ENCODE results near the gene PARD6G. TPM values are rescaled to one million over a fixed set of nuclear protein-coding genes. Genes with fewer than 3 reads are reported as not detected.
"Not testable (repeated sequence)": the region's sequence is repeated elsewhere in the genome, so short reads cannot be mapped to it uniquely, and the experiment has no call there.

The PARD6G gene
- total RNA-seq, 4 donors from 2014 or later: 0.40 to 3.3 (median 1.3) TPM

DNA sequence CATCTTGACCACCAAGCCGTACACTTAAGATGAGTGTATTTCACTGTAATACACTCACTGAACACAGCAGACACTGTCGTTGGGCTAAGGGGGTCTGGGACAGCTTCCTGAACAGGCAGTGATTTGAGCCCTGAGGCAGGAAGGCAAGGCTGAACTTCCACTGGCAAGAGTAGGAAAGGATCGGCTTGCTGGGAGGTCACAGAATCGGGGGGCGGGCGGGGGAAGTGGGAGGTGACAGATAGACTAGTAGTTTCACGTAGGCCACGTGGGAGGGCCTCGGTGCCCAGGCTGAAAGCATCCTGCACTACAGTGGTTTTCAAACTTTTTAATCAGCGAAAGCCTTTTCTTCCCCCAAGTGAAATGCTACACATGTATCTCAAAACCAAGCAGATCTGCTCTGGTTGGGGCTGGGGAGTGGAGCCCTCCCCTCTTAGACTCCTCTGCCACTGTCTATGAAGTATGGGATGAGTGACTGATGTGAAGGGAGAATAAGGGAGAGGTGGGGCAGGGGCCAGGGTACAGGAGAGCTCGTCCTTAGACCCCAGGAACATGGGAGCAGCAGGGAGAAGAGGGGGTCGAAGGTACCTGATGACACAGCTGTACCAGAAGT lies 8.6 kb downstream of the PARD6G start:
- in situ Hi-C loops (cut with MboI; ENCODE audit: low pct_ligation_motif_present in 1 of 4, low pct_unique_long_range_greater_than_20kb in 1 of 4, low sequenced_read_pairs in 3 of 4) (no loop called here), intact Hi-C loops (cut with DNase I; ENCODE audit: low total_unique reads) (no loop called here)
- DNase-seq: no peak
- 70 to 79% methylated on average over 7 to 12 of the region's 12 CpGs for WGBS, 2 donors (ENCODE audit: low coverage in 1 of 2)
- H3K4me1 ChIP-seq: no peaks in the 10 kb centered on the region
- H3K4me3 ChIP-seq: no peak overlapping the region
- no peak overlapping the region for H3K27ac ChIP-seq
- no peaks in the 10 kb centered on the region for H3K9me3 ChIP-seq
- no peaks in the 10 kb centered on the region for H3K36me3 ChIP-seq
- no peaks in the 10 kb centered on the region for H3K27me3 ChIP-seq
- TF ChIP-seq POLR2A (IDR thresholded peaks at IDR 0.05) (no peak), EP300 (IDR thresholded peaks at IDR 0.05; ENCODE audit: low read depth) (no peak), POLR2AphosphoS5 (IDR thresholded peaks at IDR 0.05) (no peak)
- TF ChIP-seq, protein P1, sequence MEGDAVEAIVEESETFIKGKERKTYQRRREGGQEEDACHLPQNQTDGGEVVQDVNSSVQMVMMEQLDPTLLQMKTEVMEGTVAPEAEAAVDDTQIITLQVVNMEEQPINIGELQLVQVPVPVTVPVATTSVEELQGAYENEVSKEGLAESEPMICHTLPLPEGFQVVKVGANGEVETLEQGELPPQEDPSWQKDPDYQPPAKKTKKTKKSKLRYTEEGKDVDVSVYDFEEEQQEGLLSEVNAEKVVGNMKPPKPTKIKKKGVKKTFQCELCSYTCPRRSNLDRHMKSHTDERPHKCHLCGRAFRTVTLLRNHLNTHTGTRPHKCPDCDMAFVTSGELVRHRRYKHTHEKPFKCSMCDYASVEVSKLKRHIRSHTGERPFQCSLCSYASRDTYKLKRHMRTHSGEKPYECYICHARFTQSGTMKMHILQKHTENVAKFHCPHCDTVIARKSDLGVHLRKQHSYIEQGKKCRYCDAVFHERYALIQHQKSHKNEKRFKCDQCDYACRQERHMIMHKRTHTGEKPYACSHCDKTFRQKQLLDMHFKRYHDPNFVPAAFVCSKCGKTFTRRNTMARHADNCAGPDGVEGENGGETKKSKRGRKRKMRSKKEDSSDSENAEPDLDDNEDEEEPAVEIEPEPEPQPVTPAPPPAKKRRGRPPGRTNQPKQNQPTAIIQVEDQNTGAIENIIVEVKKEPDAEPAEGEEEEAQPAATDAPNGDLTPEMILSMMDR (IDR thresholded peaks at IDR 0.05): no peak

DNA sequence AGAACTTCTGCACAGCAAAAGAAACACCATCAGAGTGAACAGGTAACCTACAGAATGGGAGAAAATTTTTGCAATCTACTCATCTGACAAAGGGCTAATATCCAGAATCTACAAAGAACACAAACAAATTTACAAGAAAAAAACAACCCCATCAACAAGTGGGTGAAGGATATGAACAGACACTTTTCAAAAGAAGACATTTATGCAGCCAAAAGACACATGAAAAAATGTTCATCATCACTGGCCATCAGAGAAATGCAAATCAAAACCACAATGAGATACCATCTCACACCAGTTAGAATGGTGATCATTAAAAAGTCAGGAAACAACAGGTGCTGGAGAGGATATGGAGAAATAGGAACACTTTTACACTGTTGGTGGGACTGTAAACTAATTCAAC lies 9.8 kb downstream of the PARD6G start:
- H3K9me3 ChIP-seq; H3K36me3 ChIP-seq; H3K27ac ChIP-seq; in situ Hi-C loops (cut with MboI; ENCODE audit: low pct_ligation_motif_present in 1 of 4, low pct_unique_long_range_greater_than_20kb in 1 of 4, low sequenced_read_pairs in 3 of 4); H3K4me1 ChIP-seq; DNase-seq; H3K4me3 ChIP-seq; H3K27me3 ChIP-seq; intact Hi-C loops (cut with DNase I; ENCODE audit: low total_unique reads): not testable (repeated sequence)

DNA sequence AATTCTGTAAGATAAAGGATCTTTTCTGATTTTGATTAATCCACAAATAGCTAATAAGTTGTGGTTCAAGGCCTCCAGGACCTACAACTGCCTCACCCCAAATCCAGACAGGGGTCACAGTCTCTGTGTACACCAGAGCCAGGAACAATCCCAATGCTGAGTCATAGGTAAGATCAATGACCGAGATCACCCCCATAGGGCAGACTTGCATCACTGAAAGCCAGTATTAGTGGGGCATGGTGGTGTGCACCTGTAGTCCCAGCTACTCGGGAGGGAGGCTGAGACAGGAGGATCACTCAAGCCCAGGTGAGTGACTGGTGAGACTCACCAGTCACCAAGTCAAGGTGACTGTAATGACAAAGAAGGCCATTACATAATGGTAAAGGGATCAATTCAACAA lies 12.9 kb downstream of the PARD6G start:
- no peaks in the 10 kb centered on the region for H3K27me3 ChIP-seq
- no peak overlapping the region for H3K27ac ChIP-seq
- in situ Hi-C loops (cut with MboI; ENCODE audit: low pct_ligation_motif_present in 1 of 4, low pct_unique_long_range_greater_than_20kb in 1 of 4, low sequenced_read_pairs in 3 of 4): no loop called here
- no peaks in the 10 kb centered on the region for H3K9me3 ChIP-seq
- H3K36me3 ChIP-seq: no peaks in the 10 kb centered on the region
- 93% methylated on average over 2 of the region's 2 CpGs; no CpG with 5 or more reads in 1 of the 2 donors for WGBS, 2 donors (ENCODE audit: low coverage in 1 of 2)
- no peak overlapping the region for H3K4me3 ChIP-seq
- intact Hi-C loops (cut with DNase I; ENCODE audit: low total_unique reads): no loop called here
- TF ChIP-seq EP300 (IDR thresholded peaks at IDR 0.05; ENCODE audit: low read depth) (no peak), POLR2A (IDR thresholded peaks at IDR 0.05) (no peak)
- TF ChIP-seq, protein P1 (IDR thresholded peaks at IDR 0.05): no peak
- H3K4me1 ChIP-seq: no peaks in the 10 kb centered on the region
- no peak for DNase-seq

DNA sequence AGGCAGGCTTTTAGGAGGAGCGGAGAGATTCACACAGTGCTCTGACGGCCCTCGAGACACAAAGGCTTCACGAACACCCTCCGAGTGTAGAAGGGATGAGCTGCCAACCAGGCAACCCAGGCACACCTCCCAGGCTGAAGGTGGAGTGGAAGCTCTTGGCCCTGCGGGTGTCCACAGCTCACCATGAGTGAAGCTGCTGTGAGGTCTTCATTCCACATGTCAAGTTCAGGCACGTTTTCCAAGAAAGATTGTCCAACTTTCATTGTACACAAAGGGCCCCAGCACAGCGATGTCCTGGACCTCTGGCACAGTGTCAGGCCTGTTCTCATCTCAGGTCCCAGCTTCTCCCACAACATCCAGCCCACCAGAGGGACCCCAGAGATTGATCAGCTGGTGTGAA lies 13.4 kb downstream of the PARD6G start:
- intact Hi-C loops (cut with DNase I; ENCODE audit: low total_unique reads): no loop called here
- WGBS, 2 donors (ENCODE audit: low coverage in 1 of 2): 53 to 84% methylated on average over 2 to 8 of the region's 8 CpGs
- TF ChIP-seq EP300 (IDR thresholded peaks at IDR 0.05; ENCODE audit: low read depth): no peak
- TF ChIP-seq POLR2AphosphoS5 (IDR thresholded peaks at IDR 0.05): no peak
- TF ChIP-seq, protein P1 (IDR thresholded peaks at IDR 0.05): no peak
- no peak for TF ChIP-seq POLR2A (IDR thresholded peaks at IDR 0.05)
- Histone ChIP-seq H3K9me3 (no peaks in the 10 kb centered on the region), H3K27ac (no peak overlapping the region), H3K4me1 (no peaks in the 10 kb centered on the region), H3K4me3 (no peak overlapping the region), H3K36me3 (no peaks in the 10 kb centered on the region), H3K27me3 (no peaks in the 10 kb centered on the region)
- in situ Hi-C loops (cut with MboI; ENCODE audit: low pct_ligation_motif_present in 1 of 4, low pct_unique_long_range_greater_than_20kb in 1 of 4, low sequenced_read_pairs in 3 of 4): no loop called here
- no peak for DNase-seq

DNA sequence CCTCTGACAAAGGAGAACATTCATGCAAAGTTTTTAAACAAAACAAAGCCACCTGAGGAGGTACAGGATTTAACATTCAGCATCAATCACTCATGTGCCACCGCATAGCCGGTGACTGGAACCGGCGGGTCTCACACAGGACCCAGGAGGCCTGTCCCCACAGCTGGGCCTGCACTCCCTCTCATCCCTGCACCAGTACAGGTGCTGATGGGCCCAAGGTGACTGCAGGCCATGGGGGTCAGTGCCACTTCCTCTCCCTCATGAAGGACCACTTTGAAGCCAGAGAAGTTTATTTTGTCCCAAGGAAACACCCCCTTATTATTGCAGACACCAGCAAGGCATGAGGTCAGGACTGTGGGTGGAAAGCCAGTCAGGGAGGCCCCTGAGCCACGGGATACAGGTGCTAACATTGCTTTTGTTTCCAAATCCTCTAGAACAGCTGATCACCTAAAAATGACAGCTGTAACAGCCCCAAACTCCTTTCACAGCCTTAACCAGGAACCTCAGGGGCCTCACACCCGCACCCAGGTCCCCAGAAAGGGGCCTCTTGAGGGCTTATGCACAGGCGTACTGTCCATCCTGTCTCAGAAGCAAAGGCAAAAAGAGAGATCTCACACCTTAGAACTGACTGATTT lies 14.0 kb downstream of the PARD6G start:
- in situ Hi-C loops (cut with MboI; ENCODE audit: low pct_ligation_motif_present in 1 of 4, low pct_unique_long_range_greater_than_20kb in 1 of 4, low sequenced_read_pairs in 3 of 4) (no loop called here), intact Hi-C loops (cut with DNase I; ENCODE audit: low total_unique reads) (no loop called here)
- DNase-seq: no peak
- WGBS, 2 donors (ENCODE audit: low coverage in 1 of 2): 85 to 93% methylated on average over 4 to 7 of the region's 7 CpGs
- H3K36me3 ChIP-seq: no peaks in the 10 kb centered on the region
- no peak overlapping the region for H3K4me3 ChIP-seq
- no peak overlapping the region for H3K27ac ChIP-seq
- H3K27me3 ChIP-seq: no peaks in the 10 kb centered on the region
- TF ChIP-seq POLR2A (IDR thresholded peaks at IDR 0.05): no peak
- TF ChIP-seq, protein P1 (IDR thresholded peaks at IDR 0.05): no peak
- TF ChIP-seq POLR2AphosphoS5 (IDR thresholded peaks at IDR 0.05): no peak
- TF ChIP-seq EP300 (IDR thresholded peaks at IDR 0.05; ENCODE audit: low read depth): no peak
- no peaks in the 10 kb centered on the region for H3K4me1 ChIP-seq
- H3K9me3 ChIP-seq: no peaks in the 10 kb centered on the region
